Transverse colon (tissue), 4 donors: Measurements from ENCODE around the gene GRM7. TPM values are rescaled to one million over a fixed set of nuclear protein-coding genes. Genes with fewer than 3 reads are reported as not detected.

Source experiments
- DNase-seq: peaks from one replicate; pipeline ENCODE4 v3.0.0-alpha.2; 2019
- H3K27ac ChIP-seq, 4 donors: fragments of 200-600 bp; sonication (generic); 2 replicates each; pipeline ENCODE4 v1.5.1; 2016 to 2018; ENCODE audit warnings: inconsistent platforms in 4 of 4
- H3K27me3 ChIP-seq: fragments of 200-600 bp; sonication (generic); 2 replicates; pipeline ENCODE4 v1.5.1; 2017; ENCODE audit warnings: inconsistent platforms
- H3K36me3 ChIP-seq, 4 donors: fragments of 200-600 bp; sonication (generic); 2 replicates each; pipeline ENCODE4 v1.5.1; 2017 to 2019; ENCODE audit warnings: inconsistent platforms in 4 of 4
- H3K4me1 ChIP-seq, 4 donors: fragments of 200-600 bp; sonication (generic); 2 replicates each; pipeline ENCODE4 v1.5.1; 2017 to 2020; ENCODE audit warnings: inconsistent platforms in 4 of 4
- H3K4me3 ChIP-seq, 4 donors: fragments of 200-600 bp; sonication (generic); 1 replicate in 1 of 4; 2 replicates in 3 of 4; pipeline versions ENCODE4 v1.5.1 to v1.6.1; 2017 to 2019; ENCODE audit warnings: inconsistent platforms in 4 of 4
- H3K9me3 ChIP-seq, 2 donors: fragments of 200-600 bp; sonication (generic); 2 replicates each; pipeline ENCODE4 v1.5.1; 2017 to 2019; ENCODE audit warnings: inconsistent platforms in 2 of 2
- CTCF ChIP-seq, 5 experiments: fragments of 200-600 bp in 3 of 5; fragments of 450-650 bp in 2 of 5; sonication (generic) in 3 of 5; IDR thresholded peaks; 1 replicate in 2 of 5; 2 replicates in 3 of 5; pipeline ENCODE4 v1.5.1; 2016 to 2017; ENCODE audit warnings: antibody characterized with exemption in 5 of 5, inconsistent platforms in 3 of 5, mild to moderate bottlenecking in 2 of 5, moderate library complexity in 1 of 5
- EP300 ChIP-seq: sonication (generic); formaldehyde crosslinking; IDR thresholded peaks from one replicate; pipeline ENCODE4 v1.6.1; 2017; ENCODE audit warnings: antibody characterized with exemption, low read depth
- POLR2A ChIP-seq: fragments of 450-650 bp; IDR thresholded peaks from one replicate; pipeline ENCODE4 v1.6.1; 2016; ENCODE audit warnings: antibody characterized with exemption, mild to moderate bottlenecking, moderate library complexity
- POLR2AphosphoS5 ChIP-seq, 3 donors: sonication (generic); formaldehyde crosslinking; IDR thresholded peaks; one replicate each; pipeline ENCODE4 v1.6.1; 2016; ENCODE audit warnings: antibody characterized with exemption in 3 of 3
- WGBS, 2 donors: methylation state at CpG; one replicate each; pipeline ENCODE4 v1.1.5; 2018; ENCODE audit warnings: low coverage in 1 of 2; 5-methylcytosine and 5-hydroxymethylcytosine counted together
- in situ Hi-C, 4 donors: fragments of 200-750 bp; cut with MboI; loops; one replicate each; pipeline versions ENCODE4 v1.15.0 to v1.15.1; 2017; ENCODE audit warnings: low sequenced_read_pairs in 3 of 4, low pct_ligation_motif_present in 1 of 4, low pct_unique_long_range_greater_than_20kb in 1 of 4
- intact Hi-C: fragments of 100-400 bp; cut with DNase I; formaldehyde crosslinking; loops from one replicate; pipeline ENCODE4 v1.15.1; 2023; ENCODE audit warnings: low total_unique reads
- total RNA-seq, 4 donors: library from RNA; depleted of rRNA; stranded (reverse); fragments of >200 nt; gene quantifications; one replicate each; pipeline ENCODE4 v1.1.0, GENCODE V29; 2016

Gene GRM7
- total RNA-seq, 4 donors from 2014 or later, result 0.14 to 0.20 (median 0.16) TPM; not detected in 1

- Histone ChIP-seq H3K27ac (no peak overlapping the region), H3K9me3 (no peaks in the 10 kb centered on the region), H3K4me1 (no peaks in the 10 kb centered on the region), H3K27me3 (no peaks in the 10 kb centered on the region), H3K36me3 (no peaks in the 10 kb centered on the region), H3K4me3 (no peak overlapping the region)
- TF ChIP-seq POLR2A (no peak), POLR2AphosphoS5 (IDR thresholded peaks at IDR 0.05) (no peak), CTCF (IDR thresholded peaks at IDR 0.05) (no peak), EP300 (no peak)
- in situ Hi-C loops (no loop called here), intact Hi-C loops (no loop called here)
- DNase-seq, result no peak
These were observed 771.4 kb downstream of the GRM7 start for GRCh38 chr3:7632305-7632704.

DNA sequence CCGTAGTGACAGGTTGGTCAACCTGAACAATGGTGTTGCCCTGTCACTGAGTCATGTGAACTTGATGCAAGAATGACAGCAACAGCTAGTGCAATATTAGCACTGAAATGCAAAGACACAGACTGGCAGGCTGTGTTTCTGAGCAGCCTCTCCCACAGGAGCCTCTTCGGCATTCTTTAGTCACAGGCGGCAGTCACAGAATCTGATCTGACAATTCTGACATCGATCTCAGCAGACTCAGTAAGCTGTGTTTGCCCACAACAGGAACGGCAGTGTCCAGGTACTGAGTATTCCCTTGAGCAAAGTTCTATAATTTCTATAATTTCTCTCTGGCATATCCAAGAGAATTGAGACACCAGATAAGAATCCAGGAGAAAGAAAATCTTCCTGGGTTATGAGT lies 776.8 kb downstream of the GRM7 start:
- 50 to 76% methylated on average over 2 to 5 of the region's 5 CpGs for WGBS, 2 donors
- in situ Hi-C loops, result no loop called here
- H3K36me3 ChIP-seq, result no peaks in the 10 kb centered on the region
- no peaks in the 10 kb centered on the region for H3K9me3 ChIP-seq
- H3K27me3 ChIP-seq, result no peaks in the 10 kb centered on the region
- no peak for TF ChIP-seq CTCF (IDR thresholded peaks at IDR 0.05)
- TF ChIP-seq EP300, result no peak
- no peak for TF ChIP-seq POLR2AphosphoS5 (IDR thresholded peaks at IDR 0.05)
- no peak for TF ChIP-seq POLR2A
- intact Hi-C loops, result no loop called here
- no peaks in the 10 kb centered on the region for H3K4me1 ChIP-seq
- no peak for DNase-seq
- H3K4me3 ChIP-seq, result no peak overlapping the region
- H3K27ac ChIP-seq, result no peak overlapping the region

DNA sequence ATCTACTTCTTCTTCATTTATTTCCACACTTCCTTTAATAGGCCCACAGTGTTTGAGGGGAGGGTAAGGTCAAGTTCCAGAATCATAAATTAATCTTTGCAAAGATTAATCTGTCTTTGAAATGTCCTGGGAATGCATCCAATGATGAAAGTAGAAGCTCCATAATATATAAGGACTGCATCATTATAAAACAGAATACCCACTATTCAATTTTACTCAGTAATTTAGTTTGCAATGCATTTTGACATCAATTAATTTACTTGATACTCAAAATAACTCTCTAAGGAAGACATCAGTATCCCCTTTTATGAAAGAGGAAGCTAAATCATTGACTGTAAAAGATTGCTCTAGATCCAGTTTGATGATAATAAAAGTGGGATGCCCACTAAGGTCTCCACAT lies 777.2 kb downstream of the GRM7 start:
- in situ Hi-C loops, result no loop called here
- Histone ChIP-seq H3K27me3 (no peaks in the 10 kb centered on the region), H3K4me3 (no peak overlapping the region), H3K27ac (no peak overlapping the region), H3K9me3 (no peaks in the 10 kb centered on the region), H3K36me3 (no peaks in the 10 kb centered on the region), H3K4me1 (no peaks in the 10 kb centered on the region)
- intact Hi-C loops, result no loop called here
- TF ChIP-seq EP300 (no peak), POLR2A (no peak), CTCF (IDR thresholded peaks at IDR 0.05) (no peak), POLR2AphosphoS5 (IDR thresholded peaks at IDR 0.05) (no peak)
- DNase-seq, result no peak

DNA sequence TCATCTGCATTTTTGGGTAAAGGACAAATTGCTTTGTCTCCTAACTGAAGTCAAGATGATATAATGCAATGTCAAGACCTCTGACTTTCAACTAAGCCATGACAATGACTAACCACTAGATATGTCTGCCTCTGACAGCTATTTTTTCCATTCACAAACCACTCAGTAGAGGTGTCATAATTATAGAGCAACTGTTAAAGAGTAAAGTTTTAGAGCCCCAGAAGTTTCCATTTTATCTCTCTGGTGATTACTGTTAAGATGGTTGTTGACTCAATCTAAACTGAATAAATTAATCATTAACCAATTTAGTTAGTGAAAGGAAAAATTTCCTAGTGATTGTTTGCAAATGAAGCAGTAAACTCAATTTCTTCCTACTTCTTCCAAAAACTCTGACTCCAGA lies 779.9 kb downstream of the GRM7 start:
- no peaks in the 10 kb centered on the region for H3K4me1 ChIP-seq
- no peak overlapping the region for H3K27ac ChIP-seq
- H3K36me3 ChIP-seq, result no peaks in the 10 kb centered on the region
- H3K4me3 ChIP-seq, result no peak overlapping the region
- TF ChIP-seq EP300, result no peak
- TF ChIP-seq CTCF (IDR thresholded peaks at IDR 0.05), result no peak
- TF ChIP-seq POLR2A, result no peak
- TF ChIP-seq POLR2AphosphoS5 (IDR thresholded peaks at IDR 0.05), result no peak
- no peak for DNase-seq
- no peaks in the 10 kb centered on the region for H3K27me3 ChIP-seq
- no peaks in the 10 kb centered on the region for H3K9me3 ChIP-seq
- intact Hi-C loops (no loop called here), in situ Hi-C loops (no loop called here)
